Right lobe of liver (tissue), 4 donors: ENCODE measurements around the gene APIP.

Experiments
- CTCF ChIP-seq, 4 donors: fragments of 200-600 bp in 3 of 4; fragments of 450-650 bp in 1 of 4; IDR thresholded peaks; one replicate each; pipeline versions ENCODE4 v1.5.1 to v1.8.0; 2016 to 2022; ENCODE audit warnings: antibody characterized with exemption in 4 of 4, mild to moderate bottlenecking in 2 of 4
- POLR2A ChIP-seq: fragments of 450-650 bp; IDR thresholded peaks from one replicate; pipeline ENCODE4 v1.6.1; 2017; ENCODE audit warnings: antibody characterized with exemption, mild to moderate bottlenecking
- donor health status: DM: no; HTN: no; CAD: no.
- donor health status: DM: no; HTN: no; CAD: no.
- donor health status: DM: no; HTN: yes; CAD: no.

DNA sequence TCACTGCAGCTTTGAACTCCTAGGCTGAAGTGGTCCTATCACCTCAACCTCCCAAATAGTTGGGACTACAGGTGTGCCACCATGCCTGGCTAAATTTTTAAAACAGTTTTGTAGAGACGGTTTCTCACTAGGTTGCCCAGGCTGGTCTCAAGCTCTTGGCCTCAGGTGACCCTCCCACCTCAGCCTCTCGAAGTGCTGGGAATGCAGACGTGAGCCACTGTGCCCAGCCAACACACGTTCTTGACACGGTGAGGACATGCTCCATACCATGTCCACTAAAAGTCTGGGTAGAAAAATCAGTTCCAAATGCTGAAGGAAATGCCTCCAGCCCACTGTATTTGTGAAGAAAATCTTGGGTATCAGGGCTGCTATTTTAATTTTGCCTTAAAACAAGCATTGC lies 47.2 kb upstream of the APIP start:
- no peak for TF ChIP-seq CTCF (IDR thresholded peaks at IDR 0.05)
- no peak for TF ChIP-seq POLR2A
